Measurements from ENCODE around the gene NTRK3. TPM values are rescaled to one million over a fixed set of nuclear protein-coding genes. Genes with fewer than 3 reads are reported as not detected.

NTRK3 gene
- total RNA-seq, 1 experiment from 2014 or later: not detected

GRCh38 chr15:88144921-88145653, 111.5 kb downstream of the NTRK3 start:
- H3F3A ChIP-seq (ENCODE audit: low read length, unreplicated experiment): no peaks in the 10 kb centered on the region
- intact Hi-C loops (cut with micrococcal nuclease): no loop called here
- no peak overlapping the region for H2AFZ ChIP-seq (ENCODE audit: low read length)
- ChIA-PET CTCF (no interaction called here), POLR2A (ENCODE audit: unreplicated experiment) (no interaction called here)
- no peak for ATAC-seq
- DNase-seq: no peak
- H3K27me3 ChIP-seq (ENCODE audit: low read length): no peaks in the 10 kb centered on the region
- no peak for TF ChIP-seq CTCF (conservative IDR thresholded peaks at IDR 0.05; ENCODE audit: low read depth, low read length)
- TF ChIP-seq EZH2phosphoT487 (IDR thresholded peaks at IDR 0.05; ENCODE audit: borderline replicate concordance, low read length): no peak
- no peak for TF ChIP-seq EZH2 (IDR thresholded peaks at IDR 0.05; ENCODE audit: low read length, unreplicated experiment)
- H3K9ac ChIP-seq (ENCODE audit: low read length): no peak overlapping the region
- no peak overlapping the region for H3K4me2 ChIP-seq (ENCODE audit: low read length)
- H3K4me1 ChIP-seq (ENCODE audit: insufficient read depth, low read length): no peaks in the 10 kb centered on the region
- H3K9me3 ChIP-seq (ENCODE audit: low read length): no peaks in the 10 kb centered on the region
- H4K20me1 ChIP-seq (ENCODE audit: low read length): no peaks in the 10 kb centered on the region
- no TSS peak for BruUV-seq (replicated peaks)
- no peaks in the 10 kb centered on the region for H3K9me2 ChIP-seq (replicated peaks; ENCODE audit: low read length)
- H3K79me2 ChIP-seq (ENCODE audit: low read length): no peaks in the 10 kb centered on the region
- H3K4me3 ChIP-seq (ENCODE audit: low read length): no peak overlapping the region
- H3K36me3 ChIP-seq (ENCODE audit: low read depth, low read length): no peaks in the 10 kb centered on the region
- H3K27ac ChIP-seq (ENCODE audit: low read length): no peak overlapping the region

- Histone ChIP-seq H3K9me2 (replicated peaks; ENCODE audit: low read length) (no peaks in the 10 kb centered on the region), H3K27ac (ENCODE audit: low read length) (no peak overlapping the region), H3K4me1 (ENCODE audit: insufficient read depth, low read length) (no peaks in the 10 kb centered on the region), H3K36me3 (ENCODE audit: low read depth, low read length) (no peaks in the 10 kb centered on the region), H3K9ac (ENCODE audit: low read length) (no peak overlapping the region), H3F3A (ENCODE audit: low read length, unreplicated experiment) (no peaks in the 10 kb centered on the region), H2AFZ (ENCODE audit: low read length) (no peak overlapping the region), H3K4me3 (ENCODE audit: low read length) (no peak overlapping the region), H3K27me3 (ENCODE audit: low read length) (no peaks in the 10 kb centered on the region), H3K4me2 (ENCODE audit: low read length) (no peak overlapping the region), H3K79me2 (ENCODE audit: low read length) (no peaks in the 10 kb centered on the region), H4K20me1 (ENCODE audit: low read length) (no peaks in the 10 kb centered on the region), H3K9me3 (ENCODE audit: low read length) (no peaks in the 10 kb centered on the region)
- ChIA-PET CTCF (no interaction called here), POLR2A (ENCODE audit: unreplicated experiment) (no interaction called here)
- TF ChIP-seq EZH2phosphoT487 (IDR thresholded peaks at IDR 0.05; ENCODE audit: borderline replicate concordance, low read length): no peak
- TF ChIP-seq CTCF (conservative IDR thresholded peaks at IDR 0.05; ENCODE audit: low read depth, low read length): no peak
- no peak for TF ChIP-seq EZH2 (IDR thresholded peaks at IDR 0.05; ENCODE audit: low read length, unreplicated experiment)
- intact Hi-C loops (cut with micrococcal nuclease): no loop called here
- DNase-seq (no peak), ATAC-seq (no peak)
- BruUV-seq (replicated peaks): no TSS peak
These were observed 114.4 kb downstream of the NTRK3 start for GRCh38 chr15:88142121-88142520.

- Histone ChIP-seq H3K27me3 (ENCODE audit: low read length) (no peaks in the 10 kb centered on the region), H3K4me3 (ENCODE audit: low read length) (no peak overlapping the region), H3K36me3 (ENCODE audit: low read depth, low read length) (no peaks in the 10 kb centered on the region), H3K9ac (ENCODE audit: low read length) (no peak overlapping the region), H3K9me2 (replicated peaks; ENCODE audit: low read length) (no peaks in the 10 kb centered on the region), H3K4me2 (ENCODE audit: low read length) (no peak overlapping the region), H3K9me3 (ENCODE audit: low read length) (no peaks in the 10 kb centered on the region), H3K4me1 (ENCODE audit: insufficient read depth, low read length) (no peaks in the 10 kb centered on the region), H4K20me1 (ENCODE audit: low read length) (no peaks in the 10 kb centered on the region), H2AFZ (ENCODE audit: low read length) (no peak overlapping the region), H3F3A (ENCODE audit: low read length, unreplicated experiment) (no peaks in the 10 kb centered on the region), H3K27ac (ENCODE audit: low read length) (no peak overlapping the region), H3K79me2 (ENCODE audit: low read length) (no peaks in the 10 kb centered on the region)
- intact Hi-C loops (cut with micrococcal nuclease): no loop called here
- ChIA-PET POLR2A (ENCODE audit: unreplicated experiment) (no interaction called here), CTCF (no interaction called here)
- no peak for TF ChIP-seq EZH2phosphoT487 (IDR thresholded peaks at IDR 0.05; ENCODE audit: borderline replicate concordance, low read length)
- no peak for TF ChIP-seq CTCF (conservative IDR thresholded peaks at IDR 0.05; ENCODE audit: low read depth, low read length)
- no peak for TF ChIP-seq EZH2 (IDR thresholded peaks at IDR 0.05; ENCODE audit: low read length, unreplicated experiment)
- ATAC-seq (no peak), DNase-seq (no peak)
- BruUV-seq (replicated peaks): no TSS peak
These were observed 115.2 kb downstream of the NTRK3 start for GRCh38 chr15:88141269-88141889.

Measured in PC-3 (cell line).